NCI-H146 (cell line): Measurements from ENCODE around the gene IFNA16.
"Not testable (repeated sequence)": the region's sequence is repeated elsewhere in the genome, so short reads cannot be mapped to it uniquely, and the experiment has no call there.

Source experiments
- DNase-seq: peaks from one replicate; lab custom pipeline; 2025; lab: John Stamatoyannopoulos, UW

The IFNA16 gene

DNA sequence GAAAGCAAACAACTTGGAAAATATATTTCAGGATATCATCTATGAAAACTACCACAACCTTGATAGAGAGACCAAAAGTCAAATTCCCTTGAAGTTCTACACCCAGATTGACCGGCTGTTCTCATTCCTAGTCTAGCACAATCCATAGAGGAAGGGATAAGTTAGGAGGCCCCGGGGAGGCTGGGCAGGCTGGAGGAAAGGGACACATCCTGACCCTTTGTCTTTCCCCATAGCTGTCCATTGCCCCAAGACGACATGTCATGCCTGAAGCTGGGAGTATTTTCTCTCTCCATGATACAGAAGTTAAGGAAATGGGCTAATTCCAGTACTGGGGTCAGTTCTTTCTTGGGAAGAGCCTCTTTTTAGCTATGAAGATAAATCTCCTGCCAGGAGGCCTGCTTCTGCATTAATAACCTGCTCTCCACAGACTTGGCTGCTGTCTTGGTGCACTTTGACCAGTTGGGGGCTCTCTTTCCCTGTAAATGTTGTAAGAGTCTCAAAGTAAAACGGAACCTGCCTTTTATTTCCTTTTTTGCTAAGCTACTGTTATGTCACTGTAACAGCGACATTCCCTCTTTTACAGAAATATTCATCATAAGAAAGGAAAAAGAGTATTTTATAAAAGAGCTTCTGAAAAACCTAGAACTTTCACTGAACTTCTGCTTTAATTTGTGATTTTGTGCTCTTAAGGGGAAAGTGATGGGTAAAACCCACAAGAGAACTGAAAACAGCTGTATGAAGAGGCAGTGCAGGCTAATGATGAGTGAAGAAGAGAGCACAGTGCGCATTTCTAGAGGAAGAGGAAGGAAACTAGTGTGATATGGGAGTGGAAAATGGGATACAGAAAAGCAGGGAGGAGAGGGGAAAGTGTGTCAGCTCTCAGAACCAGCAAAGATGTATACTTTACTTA, 22.0 kb downstream of the IFNA16 start:
- not testable (repeated sequence) for DNase-seq

- not testable (repeated sequence) for DNase-seq
Measured at GRCh38 chr9:21187487-21187886, 29.6 kb downstream of the IFNA16 start, which contains the start of gene IFNA4. Gene IFNA4, minus strand, starts transcription at chr9:21187587. Its CDS starts 56 bp downstream, at chr9:21187531.

DNA sequence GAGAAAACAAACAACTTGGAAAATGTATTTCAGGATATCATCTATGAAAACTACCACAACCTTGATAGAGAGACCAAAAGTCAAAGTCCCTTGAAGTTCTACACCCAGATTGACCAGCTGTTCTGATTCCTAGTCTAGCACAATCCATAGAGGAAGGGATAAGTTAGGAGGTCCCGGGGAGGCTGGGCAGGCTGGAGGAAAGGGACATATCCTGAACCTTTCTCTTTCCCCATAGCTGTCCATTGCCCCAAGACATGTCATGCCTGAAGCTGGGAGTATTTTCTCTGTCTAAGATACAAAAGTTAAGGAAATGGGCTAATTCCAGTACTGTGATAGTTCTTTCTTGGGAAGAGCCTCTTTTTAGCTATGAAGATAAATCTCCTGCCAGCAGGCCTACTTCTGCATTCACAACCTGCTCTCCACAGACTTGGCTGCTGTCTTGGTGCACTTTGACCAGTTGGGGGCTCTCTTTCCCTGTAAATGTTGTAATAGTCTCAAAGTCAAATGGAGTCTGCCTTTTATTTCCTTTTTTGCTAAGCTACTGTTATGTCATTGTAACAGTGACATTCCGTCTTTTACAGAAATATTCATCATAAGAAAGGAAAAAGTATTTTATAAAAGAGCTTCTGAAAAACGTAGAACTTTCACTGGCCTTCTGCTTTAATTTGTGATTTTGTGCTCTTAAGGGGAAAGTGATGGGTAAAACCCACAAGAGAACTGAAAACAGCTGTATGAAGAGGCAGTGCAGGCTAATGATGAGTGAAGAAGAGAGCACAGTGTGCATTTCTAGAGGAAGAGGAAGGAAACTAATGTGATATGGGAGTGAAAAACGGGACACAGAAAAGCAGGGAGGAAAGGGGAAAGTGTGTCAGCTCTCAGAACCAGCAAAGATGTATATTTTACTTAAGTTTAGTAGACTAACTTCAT, 34.0 kb downstream of the IFNA16 start:
- not testable (repeated sequence) for DNase-seq

DNA sequence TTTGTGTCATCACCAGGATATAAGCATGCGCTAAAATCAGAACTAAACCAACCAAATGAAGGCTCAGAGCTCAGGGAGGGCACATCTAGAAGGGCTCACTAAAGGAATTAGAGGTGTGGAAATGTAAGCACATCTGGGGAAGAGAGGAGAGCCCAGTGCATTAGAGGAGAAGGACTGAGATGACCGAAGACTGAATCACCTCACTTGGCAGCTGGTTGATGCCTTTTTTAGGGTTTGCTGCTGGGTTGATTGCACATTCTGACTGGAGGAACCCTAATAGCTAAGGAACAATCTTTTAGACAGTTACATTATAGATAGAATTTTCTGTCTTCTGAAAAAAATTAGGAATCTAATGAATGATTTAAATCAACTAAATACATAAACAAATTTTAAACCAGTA, 42.4 kb downstream of the IFNA16 start:
- DNase-seq = no peak

DNA sequence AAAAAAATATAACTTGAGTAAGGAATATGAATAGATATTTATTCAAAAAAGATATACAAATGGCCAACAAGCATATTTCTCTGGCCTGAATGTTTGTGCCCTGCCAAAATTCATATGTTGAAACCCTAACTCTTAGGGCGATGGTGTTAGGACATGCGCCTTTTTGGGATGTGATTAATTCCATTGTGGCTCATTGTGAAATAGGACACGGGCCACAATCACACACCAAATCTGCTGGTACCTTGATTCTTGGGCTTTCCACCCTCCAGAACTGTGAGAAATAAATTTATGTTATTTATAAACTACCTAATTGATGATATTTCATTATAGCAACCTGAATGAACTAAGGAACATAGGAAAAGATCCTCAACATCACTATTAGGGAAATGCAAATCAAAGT, 45.0 kb downstream of the IFNA16 start:
- no peak for DNase-seq

GRCh38 chr9:21171351-21171750, 45.8 kb downstream of the IFNA16 start:
- DNase-seq = no peak

- not testable (repeated sequence) for DNase-seq
Measured at GRCh38 chr9:21166560-21166959, 50.6 kb downstream of the IFNA16 start, which contains the start of gene IFNA21. Gene IFNA21, minus strand, starts transcription at chr9:21166660. Its CDS starts 48 bp downstream, at chr9:21166612.
